Spleen (tissue), 11 donors: ENCODE results near the gene TPO. TPM values are rescaled to one million over a fixed set of nuclear protein-coding genes. Genes with fewer than 3 reads are reported as not detected.

Source experiments
- DNase-seq: peaks from one replicate; pipeline ENCODE4 v3.0.0-alpha.2; 2020
- H3K27ac ChIP-seq, 8 donors: fragments of 200-600 bp; sonication (generic) in 7 of 8; 1 replicate in 4 of 8; 2 replicates in 4 of 8; pipeline versions ENCODE4 v1.5.0 to v1.8.0; 2016 to 2021; ENCODE audit warnings: inconsistent platforms in 4 of 8, mild to moderate bottlenecking in 4 of 8, moderate library complexity in 1 of 8
- H3K27me3 ChIP-seq, 7 donors: fragments of 200-600 bp; sonication (generic) in 6 of 7; replicated peaks in 1 of 7; 1 replicate in 4 of 7; 2 replicates in 3 of 7; pipeline versions ENCODE4 v1.5.0 to v1.8.0; 2016 to 2021; ENCODE audit warnings: inconsistent platforms in 3 of 7, mild to moderate bottlenecking in 1 of 7
- H3K36me3 ChIP-seq, 6 donors: fragments of 200-600 bp; sonication (generic) in 5 of 6; 1 replicate in 4 of 6; 2 replicates in 2 of 6; pipeline versions ENCODE4 v1.5.0 to v1.8.0; 2016 to 2021; ENCODE audit warnings: inconsistent platforms in 2 of 6
- H3K4me1 ChIP-seq, 6 donors: fragments of 200-600 bp; sonication (generic) in 5 of 6; 1 replicate in 3 of 6; 2 replicates in 3 of 6; pipeline versions ENCODE4 v1.5.0 to v1.8.0; 2016 to 2021; ENCODE audit warnings: inconsistent platforms in 3 of 6
- H3K4me3 ChIP-seq, 8 donors: fragments of 200-600 bp; sonication (generic) in 7 of 8; 1 replicate in 4 of 8; 2 replicates in 4 of 8; pipeline versions ENCODE4 v1.5.0 to v1.8.0; 2016 to 2021; ENCODE audit warnings: inconsistent platforms in 4 of 8, mild to moderate bottlenecking in 4 of 8, moderate library complexity in 2 of 8
- H3K9me3 ChIP-seq, 8 donors: fragments of 200-600 bp; sonication (generic) in 7 of 8; 1 replicate in 4 of 8; 2 replicates in 4 of 8; pipeline versions ENCODE4 v1.5.0 to v1.8.0; 2016 to 2021; ENCODE audit warnings: inconsistent platforms in 4 of 8
- POLR2A ChIP-seq, 3 donors: fragments of 450-650 bp; IDR thresholded peaks; one replicate each; pipeline ENCODE4 v1.5.1; 2017; ENCODE audit warnings: antibody characterized with exemption in 3 of 3, mild to moderate bottlenecking in 1 of 3
- POLR2AphosphoS5 ChIP-seq, 3 donors: sonication (generic); formaldehyde crosslinking; IDR thresholded peaks; one replicate each; pipeline ENCODE4 v1.5.1; 2017; ENCODE audit warnings: antibody characterized with exemption in 3 of 3
- WGBS, 5 donors: extraction: QIAGEN DNeasy Blood & Tissue Kit in 3 of 5; methylation state at CpG; one replicate each; pipeline versions ENCODE4 v1.1.5 to v1.1.7; 2013 to 2018; 5-methylcytosine and 5-hydroxymethylcytosine counted together
- intact Hi-C: fragments of 100-400 bp; cut with DNase I; formaldehyde crosslinking; loops from one replicate; pipeline ENCODE4 v1.15.0; 2023; ENCODE audit warnings: low total_unique reads
- polyA plus RNA-seq, 3 donors: library from polyadenylated mRNA; stranded (reverse); fragments of 200-250 nt; gene quantifications; one replicate each; pipeline ENCODE4 v1.2.1, GENCODE V29; 2013
- total RNA-seq, 7 donors: library from RNA; depleted of rRNA in 3 of 7; stranded (reverse); fragments of >200 nt in 3 of 7; fragmentation: NEBNext Ultra II Directional in 4 of 7; extraction: Animal tissue kit (Norgen Biotek cat#: 25700) in 4 of 7; gene quantifications; one replicate each; pipeline versions ENCODE4 v1.1.0 to v1.2.1, GENCODE V29; 2016 to 2021
- TF ChIP-seq, protein P1 (sequence below), 11 experiments: fragments of 200-600 bp in 7 of 11; fragments of 450-650 bp in 4 of 11; sonication (generic) in 4 of 11; IDR thresholded peaks in 8 of 11; conservative IDR thresholded peaks in 3 of 11; 1 replicate in 7 of 11; 2 replicates in 4 of 11; pipeline versions ENCODE4 v1.4.0 to v1.8.0; 2016 to 2021; ENCODE audit warnings: antibody characterized with exemption in 11 of 11, inconsistent platforms in 4 of 11, mild to moderate bottlenecking in 1 of 11
- donor health status: healthy with polysubstance abuse.
- donor health status: DM: no; HTN: no; CAD: no; lungs with moderate emphysema.
- donor health status: DM: no; HTN: no; CAD: no.
- donor health status: Bipolar disorder and iron deficiency.
- donor health status: healthy.
- donor health status: DM: no; HTN: no; CAD: no.
- donor health status: DM: yes; HTN: yes; CAD: no.

The TPO gene
- total and polyA plus RNA-seq, 10 donors, result 14.4 to 127 (median 49.0) TPM

GRCh38 chr2:1544478-1545069 is 131.3 kb downstream of the TPO start:
- peak overlapping the region in 6 of 8 donors; percentile 22 to 66 (median 59) for H3K27ac ChIP-seq
- no peak for DNase-seq
- peaks cover 0 to 13% (median 0%) of the 10 kb centered on the region in 7 donors for H3K27me3 ChIP-seq
- H3K36me3 ChIP-seq, result peaks cover 0 to 7% (median 0%) of the 10 kb centered on the region in 6 donors
- TF ChIP-seq POLR2A (IDR thresholded peaks at IDR 0.05) (no peak), POLR2AphosphoS5 (IDR thresholded peaks at IDR 0.05) (no peak)
- TF ChIP-seq, protein P1, sequence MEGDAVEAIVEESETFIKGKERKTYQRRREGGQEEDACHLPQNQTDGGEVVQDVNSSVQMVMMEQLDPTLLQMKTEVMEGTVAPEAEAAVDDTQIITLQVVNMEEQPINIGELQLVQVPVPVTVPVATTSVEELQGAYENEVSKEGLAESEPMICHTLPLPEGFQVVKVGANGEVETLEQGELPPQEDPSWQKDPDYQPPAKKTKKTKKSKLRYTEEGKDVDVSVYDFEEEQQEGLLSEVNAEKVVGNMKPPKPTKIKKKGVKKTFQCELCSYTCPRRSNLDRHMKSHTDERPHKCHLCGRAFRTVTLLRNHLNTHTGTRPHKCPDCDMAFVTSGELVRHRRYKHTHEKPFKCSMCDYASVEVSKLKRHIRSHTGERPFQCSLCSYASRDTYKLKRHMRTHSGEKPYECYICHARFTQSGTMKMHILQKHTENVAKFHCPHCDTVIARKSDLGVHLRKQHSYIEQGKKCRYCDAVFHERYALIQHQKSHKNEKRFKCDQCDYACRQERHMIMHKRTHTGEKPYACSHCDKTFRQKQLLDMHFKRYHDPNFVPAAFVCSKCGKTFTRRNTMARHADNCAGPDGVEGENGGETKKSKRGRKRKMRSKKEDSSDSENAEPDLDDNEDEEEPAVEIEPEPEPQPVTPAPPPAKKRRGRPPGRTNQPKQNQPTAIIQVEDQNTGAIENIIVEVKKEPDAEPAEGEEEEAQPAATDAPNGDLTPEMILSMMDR (IDR thresholded peaks at IDR 0.05 in 8 of 11, conservative IDR thresholded peaks at IDR 0.05 in 3 of 11), result no peak
- intact Hi-C loops, result loop anchor here (5.0 to 10.0 kb wide), 2 partner anchors 692 to 830 kb away; no protein-coding TSS in a partner anchor
- 66 to 80% (median 74%) methylated on average over 3 to 4 of the region's 4 CpGs for WGBS, 5 donors
- no peaks in the 10 kb centered on the region for H3K9me3 ChIP-seq
- H3K4me1 ChIP-seq, result peaks cover 0 to 24% (median 13%) of the 10 kb centered on the region in 6 donors
- H3K4me3 ChIP-seq, result no peak overlapping the region

GRCh38 chr2:1546023-1546591 is 132.8 kb downstream of the TPO start:
- intact Hi-C loops, result loop anchor here (5.0 to 10.0 kb wide), 2 partner anchors 694 to 831 kb away; no protein-coding TSS in a partner anchor
- no peak for DNase-seq
- 34 to 39% (median 35%) methylated on average over 14 of the region's 14 CpGs for WGBS, 5 donors

GRCh38 chr2:1546901-1547300 is 133.6 kb downstream of the TPO start:
- H3K4me1 ChIP-seq, result peaks cover 5 to 38% (median 23%) of the 10 kb centered on the region in 6 donors
- no peaks in the 10 kb centered on the region for H3K9me3 ChIP-seq
- H3K36me3 ChIP-seq, result peaks cover 0 to 7% (median 0%) of the 10 kb centered on the region in 6 donors
- intact Hi-C loops, result loop anchor here (5.0 to 10.0 kb wide), 2 partner anchors 695 to 832 kb away; no protein-coding TSS in a partner anchor
- 81 to 91% (median 84%) methylated on average over 10 of the region's 10 CpGs for WGBS, 5 donors
- no peak for DNase-seq
- H3K27me3 ChIP-seq, result peaks cover 0 to 35% (median 0%) of the 10 kb centered on the region in 7 donors
- TF ChIP-seq POLR2AphosphoS5 (IDR thresholded peaks at IDR 0.05) (no peak), POLR2A (IDR thresholded peaks at IDR 0.05) (no peak)
- TF ChIP-seq, protein P1 (IDR thresholded peaks at IDR 0.05 in 8 of 11, conservative IDR thresholded peaks at IDR 0.05 in 3 of 11), result no peak
- H3K4me3 ChIP-seq, result no peak overlapping the region
- no peak overlapping the region for H3K27ac ChIP-seq

More at GRCh38 chr2:1546023-1546591, 132.8 kb downstream of the TPO start:
- peak in 1 of 3 donors; percentile 36 for TF ChIP-seq POLR2AphosphoS5 (IDR thresholded peaks at IDR 0.05)
- TF ChIP-seq, protein P1 (IDR thresholded peaks at IDR 0.05 in 8 of 11, conservative IDR thresholded peaks at IDR 0.05 in 3 of 11), result peak; percentile 50 to 82 (median 68)
- no peak for TF ChIP-seq POLR2A (IDR thresholded peaks at IDR 0.05)
- H3K4me1 ChIP-seq, result peaks cover 5 to 36% (median 22%) of the 10 kb centered on the region in 6 donors
- H3K9me3 ChIP-seq, result no peaks in the 10 kb centered on the region
- peak overlapping the region in 7 of 8 donors; percentile 38 to 66 (median 61) for H3K27ac ChIP-seq
- H3K4me3 ChIP-seq, result no peak overlapping the region
- peaks cover 0 to 28% (median 0%) of the 10 kb centered on the region in 7 donors for H3K27me3 ChIP-seq
- H3K36me3 ChIP-seq, result peaks cover 0 to 7% (median 0%) of the 10 kb centered on the region in 6 donors
